ENCODE measurements around the gene TERT. TPM values are rescaled to one million over a fixed set of nuclear protein-coding genes. Genes with fewer than 3 reads are reported as not detected.

Gene TERT
- total RNA-seq, 2 experiments from 2014 or later, result 0.55 to 0.84 TPM

- Mint-ChIP-seq H3K4me1 (ENCODE audit: low read depth) (peaks cover 39% of the 10 kb centered on the region), H3K27me3 (no peaks in the 10 kb centered on the region), H3K9me3 (no peaks in the 10 kb centered on the region), H3K36me3 (ENCODE audit: low read depth) (peaks cover 70% of the 10 kb centered on the region), H3K4me3 (no peak overlapping the region), H3K27ac (no peak overlapping the region)
- Histone ChIP-seq H3K27me3 (ENCODE audit: control insufficient read depth in 1 of 2, insufficient read depth in 2 of 2, low read length in 2 of 2) (no peaks in the 10 kb centered on the region), H3K27ac (ENCODE audit: low read depth in 1 of 2, low read length in 2 of 2) (no peak overlapping the region), H3K36me3 (ENCODE audit: insufficient read depth, low read length) (peaks cover 55% of the 10 kb centered on the region), H3K4me1 (ENCODE audit: insufficient read depth, low read length) (peaks cover 37% of the 10 kb centered on the region), H3K9me3 (ENCODE audit: control insufficient read depth in 1 of 2, insufficient read depth in 1 of 2, low read length in 2 of 2) (no peaks in the 10 kb centered on the region), H3K4me3 (ENCODE audit: low read length) (no peak overlapping the region)
- DNase-seq (peak in 2 of 14 experiments; percentile 15 to 32), ATAC-seq (ENCODE audit: poor library complexity) (no peak)
- TF ChIP-seq CTCF (IDR thresholded peaks at IDR 0.05), result no peak
- intact Hi-C loops (cut with DNase I, micrococcal nuclease), result loop anchor here in 1 of 2 experiments (10.0 kb wide), 1 partner anchor 64 kb away; no protein-coding TSS in a partner anchor
- POLR2A ChIA-PET, result interaction anchor here (0.7 to 4.3 kb wide), 3 partner anchors 9 to 26 kb away, joined by 4 to 22 read pairs (median 4); partner anchors contain the start of gene CLPTM1L
- CTCF ChIA-PET, result no interaction called here
Measured at GRCh38 chr5:1318659-1319251, 23.9 kb upstream of the TERT start.

- no peak for TF ChIP-seq CTCF (IDR thresholded peaks at IDR 0.05)
- peaks cover 49% of the 10 kb centered on the region for H3K36me3 ChIP-seq (ENCODE audit: insufficient read depth, low read length)
- no peak overlapping the region for H3K27ac ChIP-seq (ENCODE audit: low read depth in 1 of 2, low read length in 2 of 2)
Measured at GRCh38 chr5:1317921-1318565, 23.2 kb upstream of the TERT start.

GRCh38 chr5:1316588-1317340 is 21.9 kb upstream of the TERT start:
- Histone ChIP-seq H3K4me3 (ENCODE audit: low read length) (peak overlapping the region; percentile 58), H3K4me1 (ENCODE audit: insufficient read depth, low read length) (peaks cover 57% of the 10 kb centered on the region), H3K27me3 (ENCODE audit: control insufficient read depth in 1 of 2, insufficient read depth in 2 of 2, low read length in 2 of 2) (no peaks in the 10 kb centered on the region), H3K9me3 (ENCODE audit: control insufficient read depth in 1 of 2, insufficient read depth in 1 of 2, low read length in 2 of 2) (peaks cover 0 to 1% of the 10 kb centered on the region in 2 experiments), H3K27ac (ENCODE audit: low read depth in 1 of 2, low read length in 2 of 2) (peak overlapping the region; percentile 57 to 67), H3K36me3 (ENCODE audit: insufficient read depth, low read length) (peaks cover 38% of the 10 kb centered on the region)
- Mint-ChIP-seq H3K9me3 (peaks cover 2% of the 10 kb centered on the region), H3K4me1 (ENCODE audit: low read depth) (peaks cover 59% of the 10 kb centered on the region), H3K27ac (peak overlapping the region; percentile 95), H3K4me3 (peak overlapping the region; percentile 81), H3K36me3 (ENCODE audit: low read depth) (peaks cover 58% of the 10 kb centered on the region), H3K27me3 (no peaks in the 10 kb centered on the region)
- ATAC-seq (ENCODE audit: poor library complexity) (peak; percentile 2), DNase-seq (peak in 1 of 14 experiments; percentile 11)
- CTCF ChIA-PET, result no interaction called here
- intact Hi-C loops (cut with DNase I, micrococcal nuclease), result loop anchor here (1.0 to 10.0 kb wide), 3 partner anchors 28 to 62 kb away; partner anchors contain the start of gene CLPTM1L (in 1 of the 2)
- TF ChIP-seq CTCF (IDR thresholded peaks at IDR 0.05), result no peak
- POLR2A ChIA-PET, result interaction anchor here (1.3 to 4.5 kb wide), 12 partner anchors 10 to 484 kb away, joined by 3 to 44 read pairs (median 9); partner anchors contain the start of genes CLPTM1L, NDUFS6 and TERT

More at GRCh38 chr5:1317921-1318565, 23.2 kb upstream of the TERT start:
- ATAC-seq (ENCODE audit: poor library complexity) (no peak), DNase-seq (peak in 2 of 14 experiments; percentile 8 to 25)
- Mint-ChIP-seq H3K9me3 (no peaks in the 10 kb centered on the region), H3K4me1 (ENCODE audit: low read depth) (peaks cover 46% of the 10 kb centered on the region), H3K4me3 (no peak overlapping the region), H3K27ac (peak overlapping the region; percentile 95), H3K36me3 (ENCODE audit: low read depth) (peaks cover 68% of the 10 kb centered on the region), H3K27me3 (no peaks in the 10 kb centered on the region)
- Histone ChIP-seq H3K27me3 (ENCODE audit: control insufficient read depth in 1 of 2, insufficient read depth in 2 of 2, low read length in 2 of 2) (no peaks in the 10 kb centered on the region), H3K4me1 (ENCODE audit: insufficient read depth, low read length) (peaks cover 44% of the 10 kb centered on the region), H3K9me3 (ENCODE audit: control insufficient read depth in 1 of 2, insufficient read depth in 1 of 2, low read length in 2 of 2) (no peaks in the 10 kb centered on the region), H3K4me3 (ENCODE audit: low read length) (no peak overlapping the region)
- ChIA-PET POLR2A (interaction anchor here (0.7 to 4.3 kb wide), 4 partner anchors 10 to 63 kb away, joined by 4 to 22 read pairs (median 12); partner anchors contain the start of gene CLPTM1L), CTCF (no interaction called here)
- intact Hi-C loops (cut with DNase I, micrococcal nuclease), result loop anchor here in 1 of 2 experiments (2.0 to 10.0 kb wide), 2 partner anchors 27 to 63 kb away; partner anchors contain the start of gene CLPTM1L

Measured in CD4-positive, alpha-beta T cell (primary cell).